Breast epithelium (tissue), 4 donors: ENCODE data around the gene BRDT. TPM values are rescaled to one million over a fixed set of nuclear protein-coding genes. Genes with fewer than 3 reads are reported as not detected.

ENCODE experiments used
- DNase-seq, 2 donors: peaks; one replicate each; pipeline ENCODE4 v3.0.0-alpha.2; 2019; ENCODE audit warnings: low spot score in 2 of 2
- H3K27ac ChIP-seq, 2 donors: fragments of 200-600 bp; sonication (generic) in 1 of 2; one replicate each; pipeline ENCODE4 v1.5.1; 2016 to 2019; ENCODE audit warnings: mild to moderate bottlenecking in 1 of 2
- H3K27me3 ChIP-seq, 2 donors: fragments of 200-600 bp; sonication (generic) in 1 of 2; one replicate each; pipeline versions ENCODE4 v1.5.1 to v1.6.0; 2017 to 2019; ENCODE audit warnings: control low read depth in 1 of 2, mild to moderate bottlenecking in 1 of 2
- H3K36me3 ChIP-seq: fragments of 200-600 bp; one replicate; pipeline ENCODE4 v1.5.1; 2019
- H3K4me1 ChIP-seq, 2 donors: fragments of 200-600 bp; sonication (generic); one replicate each; pipeline ENCODE4 v1.5.1; 2016 to 2019; ENCODE audit warnings: control low read depth in 1 of 2
- H3K4me3 ChIP-seq, 3 donors: fragments of 200-600 bp; sonication (generic); 1 replicate in 2 of 3; 2 replicates in 1 of 3; pipeline ENCODE4 v1.5.1; 2016 to 2019; ENCODE audit warnings: mild to moderate bottlenecking in 3 of 3, moderate library complexity in 2 of 3
- H3K9me3 ChIP-seq, 2 donors: fragments of 200-600 bp; sonication (generic) in 1 of 2; one replicate each; pipeline ENCODE4 v1.5.1; 2016 to 2019; ENCODE audit warnings: control low read depth in 1 of 2
- CTCF ChIP-seq, 3 donors: fragments of 450-650 bp; IDR thresholded peaks; one replicate each; pipeline ENCODE4 v1.5.1; 2016 to 2017; ENCODE audit warnings: antibody characterized with exemption in 3 of 3, mild to moderate bottlenecking in 3 of 3, moderate library complexity in 3 of 3
- POLR2A ChIP-seq: fragments of 450-650 bp; IDR thresholded peaks from one replicate; pipeline ENCODE4 v1.6.1; 2016; ENCODE audit warnings: antibody characterized with exemption, mild to moderate bottlenecking, moderate library complexity
- POLR2AphosphoS5 ChIP-seq, 3 donors: sonication (generic); formaldehyde crosslinking; IDR thresholded peaks; one replicate each; pipeline ENCODE4 v1.6.1; 2017; ENCODE audit warnings: antibody characterized with exemption in 3 of 3
- intact Hi-C: fragments of 100-400 bp; cut with DNase I; formaldehyde crosslinking; loops from one replicate; pipeline ENCODE4 v1.15.1; 2023; ENCODE audit warnings: low total_unique reads
- total RNA-seq, 3 donors: library from RNA; depleted of rRNA; stranded (reverse); fragments of >200 nt; gene quantifications; one replicate each; pipeline ENCODE4 v1.1.0, GENCODE V29; 2016

The BRDT gene
- total RNA-seq, 3 donors from 2014 or later = 0.29 TPM; not detected in 2

- Histone ChIP-seq H3K36me3 (no peaks in the 10 kb centered on the region), H3K27ac (no peak overlapping the region), H3K4me1 (no peaks in the 10 kb centered on the region), H3K9me3 (no peaks in the 10 kb centered on the region), H3K4me3 (no peak overlapping the region), H3K27me3 (no peaks in the 10 kb centered on the region)
- intact Hi-C loops = no loop called here
- no peak for DNase-seq
- TF ChIP-seq POLR2A (no peak), CTCF (IDR thresholded peaks at IDR 0.05) (no peak), POLR2AphosphoS5 (IDR thresholded peaks at IDR 0.05) (no peak)
These were observed 89.6 kb downstream of the BRDT start for GRCh38 chr1:92038695-92039346.

GRCh38 chr1:92040971-92041370, 91.8 kb downstream of the BRDT start:
- intact Hi-C loops = no loop called here
- TF ChIP-seq POLR2A (no peak), POLR2AphosphoS5 (IDR thresholded peaks at IDR 0.05) (no peak), CTCF (IDR thresholded peaks at IDR 0.05) (no peak)
- no peak for DNase-seq
- Histone ChIP-seq H3K4me3 (no peak overlapping the region), H3K9me3 (no peaks in the 10 kb centered on the region), H3K4me1 (no peaks in the 10 kb centered on the region), H3K27me3 (no peaks in the 10 kb centered on the region), H3K27ac (no peak overlapping the region), H3K36me3 (no peaks in the 10 kb centered on the region)

GRCh38 chr1:92043621-92044020, 94.4 kb downstream of the BRDT start:
- Histone ChIP-seq H3K9me3 (no peaks in the 10 kb centered on the region), H3K4me1 (no peaks in the 10 kb centered on the region), H3K27me3 (no peaks in the 10 kb centered on the region), H3K36me3 (no peaks in the 10 kb centered on the region), H3K4me3 (no peak overlapping the region), H3K27ac (no peak overlapping the region)
- DNase-seq = no peak
- no peak for TF ChIP-seq CTCF (IDR thresholded peaks at IDR 0.05)
- TF ChIP-seq POLR2AphosphoS5 (IDR thresholded peaks at IDR 0.05) = no peak
- no peak for TF ChIP-seq POLR2A
- intact Hi-C loops = no loop called here

- no peak for TF ChIP-seq POLR2AphosphoS5 (IDR thresholded peaks at IDR 0.05)
- no peak for TF ChIP-seq POLR2A
- TF ChIP-seq CTCF (IDR thresholded peaks at IDR 0.05) = no peak
- Histone ChIP-seq H3K9me3 (no peaks in the 10 kb centered on the region), H3K4me3 (no peak overlapping the region), H3K27me3 (no peaks in the 10 kb centered on the region), H3K36me3 (no peaks in the 10 kb centered on the region), H3K4me1 (no peaks in the 10 kb centered on the region), H3K27ac (no peak overlapping the region)
- intact Hi-C loops = no loop called here
- no peak for DNase-seq
These were observed 96.7 kb downstream of the BRDT start for GRCh38 chr1:92045766-92046495.

- Histone ChIP-seq H3K27me3 (no peaks in the 10 kb centered on the region), H3K36me3 (no peaks in the 10 kb centered on the region), H3K9me3 (no peaks in the 10 kb centered on the region), H3K27ac (no peak overlapping the region), H3K4me1 (no peaks in the 10 kb centered on the region), H3K4me3 (no peak overlapping the region)
- no peak for DNase-seq
- TF ChIP-seq POLR2AphosphoS5 (IDR thresholded peaks at IDR 0.05) (no peak), POLR2A (no peak), CTCF (IDR thresholded peaks at IDR 0.05) (no peak)
- intact Hi-C loops = no loop called here
These were observed 102.7 kb downstream of the BRDT start for GRCh38 chr1:92051948-92052347.
